K562 (cell line): Measurements from ENCODE around the gene ELF3. TPM values are rescaled to one million over a fixed set of nuclear protein-coding genes. Genes with fewer than 3 reads are reported as not detected.
A peak's percentile ranks its signal among the peaks of the same experiment; 100 is the strongest.

ENCODE experiments used
- ATAC-seq: fragments of 200-7000 bp; cut with Tn5 transposase; 3 replicates; pipeline ENCODE4 v1.9.1; 2020; ENCODE audit warnings: moderate library complexity
- BruUV-seq: library from RNA; stranded (reverse); fragments of 400-500 nt; replicated peaks from 2 replicates; lab custom pipeline; 2021; lab: Mats Ljungman, UMichigan
- CTCF ChIA-PET: fragments of 300-600 bp; formaldehyde crosslinking; extraction: SDS; loops from one replicate; lab custom pipeline; 2021; ENCODE audit warnings: low intra/inter-chr PET ratio; lab: Yijun Ruan, JAX
- POLR2A ChIA-PET: fragments of 300-600, 350-650 bp; sonication (Branson Sonifier 250); formaldehyde crosslinking; extraction: SDS; loops from one replicate; lab custom pipeline; 2021; ENCODE audit warnings: antibody characterized with exemption, inconsistent platforms; lab: Yijun Ruan, JAX
- DNase-seq, 4 experiments: peaks; one replicate each; pipeline versions ENCODE4 v3.0.0 to v3.0.0-alpha.2; 2011 to 2018; ENCODE audit warnings: low spot score in 3 of 4, mixed read lengths in 3 of 4; ENCODE audit errors: extremely low read depth in 1 of 4
- FAIRE-seq: peaks from 2 replicates; lab custom pipeline; 2011; peaks lifted over from hg19 to GRCh38; lab: Jason Lieb, UNC
- H2AFZ ChIP-seq: 2 replicates; pipeline ENCODE4 v1.6.0; 2011; ENCODE audit warnings: low read depth, low read length, control low read depth, inconsistent platforms
- H3K27ac ChIP-seq: fragments of 200-600 bp; 3 replicates; pipeline ENCODE4 v1.8.0; 2011; ENCODE audit warnings: low read depth, mild to moderate bottlenecking, control low read depth, inconsistent platforms, low read length, moderate library complexity, mixed read lengths; ENCODE audit errors: extremely low read depth
- H3K27me3 ChIP-seq, 2 experiments: fragments of 300-600 bp in 1 of 2; 2 replicates in 1 of 2; 3 replicates in 1 of 2; pipeline versions ENCODE4 v1.6.0 to v1.8.0; 2011; ENCODE audit warnings: inconsistent platforms in 2 of 2, low read length in 2 of 2, mild to moderate bottlenecking in 1 of 2, mixed read lengths in 1 of 2, moderate library complexity in 1 of 2; ENCODE audit not compliant: control insufficient read depth in 2 of 2, insufficient read depth in 2 of 2
- H3K36me3 ChIP-seq: fragments of 300-600 bp; 3 replicates; pipeline ENCODE4 v1.8.0; 2011; ENCODE audit warnings: mild to moderate bottlenecking, low read length, inconsistent platforms; ENCODE audit not compliant: control insufficient read depth, insufficient read depth
- H3K4me1 ChIP-seq, 2 experiments: fragments of 200-600 bp in 1 of 2; replicated peaks in 1 of 2; 2 replicates in 1 of 2; 3 replicates in 1 of 2; pipeline versions ENCODE4 v1.5.1 to v1.8.0; 2011; ENCODE audit warnings: inconsistent platforms in 2 of 2, low read length in 2 of 2, mild to moderate bottlenecking in 1 of 2, mixed read lengths in 1 of 2, moderate library complexity in 1 of 2; ENCODE audit not compliant: control insufficient read depth in 2 of 2, insufficient read depth in 2 of 2
- H3K4me2 ChIP-seq: 2 replicates; pipeline ENCODE4 v1.6.1; 2011; ENCODE audit warnings: low read length, control low read depth, inconsistent platforms, mixed read lengths; ENCODE audit not compliant: insufficient read depth
- H3K4me3 ChIP-seq: fragments of 200-600 bp; sonication (generic), shearing (Covaris generic); 2 replicates; pipeline ENCODE4 v1.5.1; 2016; ENCODE audit warnings: control low read depth, inconsistent platforms
- H3K79me2 ChIP-seq: fragments of 200-600 bp; 3 replicates; pipeline ENCODE4 v1.8.0; 2011; ENCODE audit warnings: low read length, inconsistent platforms; ENCODE audit not compliant: control insufficient read depth, insufficient read depth
- H3K9ac ChIP-seq, 2 experiments: 2 replicates each; pipeline versions ENCODE4 v1.6.0 to v1.6.1; 2011; ENCODE audit warnings: low read depth in 2 of 2, low read length in 2 of 2, control low read depth in 1 of 2, inconsistent platforms in 1 of 2, mild to moderate bottlenecking in 1 of 2, mixed read lengths in 1 of 2; ENCODE audit not compliant: insufficient read depth in 1 of 2
- H3K9me1 ChIP-seq: one replicate; pipeline ENCODE4 v1.6.0; 2011; ENCODE audit warnings: inconsistent platforms, mild to moderate bottlenecking, low read length, moderate library complexity; ENCODE audit not compliant: control insufficient read depth, insufficient read depth
- H3K9me3 ChIP-seq: replicated peaks from 2 replicates; pipeline ENCODE4 v1.5.1; 2011; ENCODE audit warnings: low read depth, low read length, inconsistent platforms; ENCODE audit not compliant: control insufficient read depth, insufficient read depth
- H4K20me1 ChIP-seq: replicated peaks from 2 replicates; pipeline ENCODE4 v1.6.1; 2011; ENCODE audit warnings: low read length, inconsistent platforms, mixed read lengths; ENCODE audit not compliant: control insufficient read depth, insufficient read depth
- BACH1 ChIP-seq: fragments of 200-800 bp; sonication (Bioruptor generic); IDR thresholded peaks from 2 replicates; pipeline ENCODE4 v1.6.1; 2016; ENCODE audit warnings: missing genetic modification characterization, missing compliant biosample characterization
- C11orf30 ChIP-seq: fragments of 450-650 bp; IDR thresholded peaks from 2 replicates; pipeline ENCODE4 v1.6.1; 2016; ENCODE audit warnings: low read depth, mild to moderate bottlenecking
- ELF1 ChIP-seq: fragments of 200-800 bp; sonication (Bioruptor generic); IDR thresholded peaks from 2 replicates; pipeline ENCODE4 v1.6.1; 2016; ENCODE audit warnings: missing genetic modification characterization, missing compliant biosample characterization
- FOSL1 ChIP-seq: fragments of 200-800 bp; sonication (Bioruptor generic); conservative IDR thresholded peaks from 2 replicates; pipeline ENCODE4 v1.6.1; 2016; ENCODE audit warnings: missing genetic modification characterization, missing compliant biosample characterization
- FOXK2 ChIP-seq, 2 experiments: fragments of 450-650 bp; IDR thresholded peaks in 1 of 2; conservative IDR thresholded peaks in 1 of 2; 2 replicates each; pipeline ENCODE4 v1.6.1; 2016; ENCODE audit warnings: low read depth in 2 of 2, mild to moderate bottlenecking in 1 of 2
- HLTF ChIP-seq: fragments of 450-650 bp; IDR thresholded peaks from 2 replicates; pipeline ENCODE4 v1.6.1; 2016
- L3MBTL2 ChIP-seq: fragments of 450-650 bp; IDR thresholded peaks from 2 replicates; pipeline ENCODE4 v1.6.1; 2016; ENCODE audit warnings: mild to moderate bottlenecking, moderate library complexity
- MAFG ChIP-seq: fragments of 450-650 bp; conservative IDR thresholded peaks from 2 replicates; pipeline ENCODE4 v1.6.1; 2016; ENCODE audit warnings: missing genetic modification characterization, missing compliant biosample characterization
- NCOR1 ChIP-seq: fragments of 450-650 bp; IDR thresholded peaks from 2 replicates; pipeline ENCODE4 v1.6.1; 2016; ENCODE audit warnings: mild to moderate bottlenecking, moderate library complexity
- NFE2L1 ChIP-seq: fragments of 450-650 bp; IDR thresholded peaks from 2 replicates; pipeline ENCODE4 v1.6.1; 2016; ENCODE audit warnings: missing genetic modification characterization, low read depth, mild to moderate bottlenecking, missing compliant biosample characterization, moderate library complexity, borderline replicate concordance
- NFIC ChIP-seq: fragments of 450-650 bp; IDR thresholded peaks from 2 replicates; pipeline ENCODE4 v1.6.1; 2017; ENCODE audit warnings: mild to moderate bottlenecking, inconsistent platforms
- NKRF ChIP-seq: fragments of 450-650 bp; IDR thresholded peaks from 2 replicates; pipeline ENCODE4 v1.6.1; 2016; ENCODE audit warnings: borderline replicate concordance
- NR2C1 ChIP-seq, 2 experiments: fragments of 450-650 bp; IDR thresholded peaks; 2 replicates each; pipeline ENCODE4 v1.6.1; 2017; ENCODE audit warnings: mild to moderate bottlenecking in 2 of 2, antibody characterized with exemption in 1 of 2, inconsistent platforms in 1 of 2, missing compliant biosample characterization in 1 of 2, missing genetic modification characterization in 1 of 2
- NRF1 ChIP-seq, 2 experiments: fragments of 450-650 bp; IDR thresholded peaks in 1 of 2; conservative IDR thresholded peaks in 1 of 2; 2 replicates each; pipeline ENCODE4 v1.6.1; 2014; ENCODE audit warnings: mild to moderate bottlenecking in 2 of 2
- OTX1 ChIP-seq: fragments of 450-650 bp; formaldehyde crosslinking; IDR thresholded peaks from 2 replicates; pipeline ENCODE4 v1.4.0; 2022; ENCODE audit warnings: mild to moderate bottlenecking
- PRMT5 ChIP-seq: sonication (generic); formaldehyde crosslinking; IDR thresholded peaks from 2 replicates; pipeline ENCODE4 v1.5.0; 2020; ENCODE audit warnings: missing genetic modification reagents
- PTTG1 ChIP-seq: fragments of 450-650 bp; IDR thresholded peaks from 2 replicates; pipeline ENCODE4 v1.6.1; 2016; ENCODE audit warnings: low read depth, mild to moderate bottlenecking, missing genetic modification characterization, missing compliant biosample characterization
- SMARCE1 ChIP-seq: fragments of 450-650 bp; IDR thresholded peaks from 2 replicates; pipeline ENCODE4 v1.7.1; 2016; ENCODE audit warnings: mild to moderate bottlenecking
- SP1 ChIP-seq: sonication (generic); formaldehyde crosslinking; IDR thresholded peaks from 2 replicates; pipeline ENCODE4 v1.8.1; 2022; ENCODE audit warnings: mild to moderate bottlenecking, missing genetic modification reagents
- ZNF316 ChIP-seq: fragments of 450-650 bp; IDR thresholded peaks from 2 replicates; pipeline ENCODE4 v1.6.1; 2016
- WGBS: fragments of 100-300 bp; shearing (Covaris generic); methylation state at CpG from one replicate; pipeline ENCODE4 v1.1.6; 2016; ENCODE audit warnings: low coverage, mixed read lengths; ENCODE audit not compliant: insufficient coverage; ENCODE audit errors: missing lambda C conversion rate; 5-methylcytosine and 5-hydroxymethylcytosine counted together
- in situ Hi-C: fragments of 300-500 bp; cut with MboI; formaldehyde crosslinking; loops from 4 replicates; pipeline ENCODE4 v1.15.0; 2018; ENCODE audit warnings: inconsistent platforms, mixed read lengths
- intact Hi-C: fragments of 100-400 bp; cut with micrococcal nuclease; formaldehyde crosslinking; loops from 2 replicates; pipeline ENCODE4 v1.14.2; 2022
- polyA plus RNA-seq, 8 experiments: library from polyadenylated mRNA; depleted of rRNA in 4 of 8; stranded (reverse) in 5 of 8; unstranded in 3 of 8; fragments of >200 nt; fragmentation: Nextera tagmentation in 2 of 8; fragmentation: Illumina TruSeq in 1 of 8; extraction: Ambion mirVana in 2 of 8; extraction: Trizol in 1 of 8; gene quantifications; 2 replicates each; pipeline versions ENCODE4 v1.2.1 to v1.2.3, GENCODE V29; 2011 to 2014; ENCODE audit warnings: inconsistent platforms in 1 of 8, missing spikeins in 1 of 8
- total RNA-seq, 7 experiments: library from RNA; depleted of rRNA in 6 of 7; stranded (reverse); fragments of >200 nt in 6 of 7; fragmentation: Illumina TruSeq in 2 of 7; extraction: Trizol in 2 of 7; gene quantifications; 2 replicates each; pipeline versions ENCODE4 v1.2.1 to v1.2.3, GENCODE V29; 2011 to 2021; ENCODE audit warnings: low replicate concordance in 1 of 7

The ELF3 gene
- total and polyA plus RNA-seq, 9 of the 15 experiments (the other 6 are each of a cell fraction or from before 2014, with no cell fraction given), result 0.03 to 1.2 (median 0.07) TPM; not detected in 4

GRCh38 chr1:202029171-202029665 lies 18.8 kb downstream of the ELF3 start (continued):
- TF ChIP-seq NFE2L1 (tag) (peak; percentile 67; the same call in 1 of the 2 replicates), ZNF316 (peak; percentile 99), FOXK2 (conservative IDR thresholded peaks at IDR 0.05 in 1 of 2, IDR thresholded peaks at IDR 0.05 in 1 of 2; ENCODE audit: low read depth in 2 of 2) (0 out of 4 replicates have a peak, but pooled peaks of 1 of the 2 experiments have one; percentile 11), SMARCE1 (peak; percentile 44; the same call in 1 of the 2 replicates), FOSL1 (tag) (peak; percentile 77), C11orf30 (peak; percentile 89), SP1 (no peak), NFIC (0 out of 2 replicates have a peak, but pooled peaks have one; percentile 2), MAFG (tag) (peak; percentile 94), PTTG1 (tag) (no peak)

GRCh38 chr1:202029727-202030126 lies 19.3 kb downstream of the ELF3 start:
- Histone ChIP-seq H4K20me1 (0 out of 2 replicates have a peak, but pooled peaks cover 4% of the 10 kb centered on the region), H3K4me2 (no peak overlapping the region), H3K9ac (no peak overlapping the region), H3K27me3 (peaks cover 0 to 6% of the 10 kb centered on the region in 2 experiments; a peak in 2 of 5 replicates), H2AFZ (no peak overlapping the region), H3K4me3 (no peak overlapping the region), H3K27ac (no peak overlapping the region), H3K9me3 (no peaks in the 10 kb centered on the region), H3K79me2 (no peaks in the 10 kb centered on the region), H3K4me1 (peaks cover 13 to 16% of the 10 kb centered on the region in 2 experiments), H3K36me3 (no peaks in the 10 kb centered on the region), H3K9me1 (no peaks in the 10 kb centered on the region)
- BruUV-seq, result no TSS peak
- intact Hi-C loops, result no loop called here
- ATAC-seq (peak; percentile 80), DNase-seq (peak in 2 of 4 experiments; percentile 41 to 45), FAIRE-seq (peak; percentile 11)
- 3% methylated on average over 2 of the region's 2 CpGs for WGBS
- POLR2A ChIA-PET, result interaction anchor here (0.5 to 2.0 kb wide), 3 partner anchors 10 to 136 kb away, joined by 3 to 8 read pairs (median 3); no protein-coding TSS in a partner anchor
- in situ Hi-C loops, result no loop called here
- CTCF ChIA-PET, result no interaction called here
- peak; percentile 22; the same call in 1 of the 2 replicates for TF ChIP-seq NCOR1
- TF ChIP-seq NRF1 (conservative IDR thresholded peaks at IDR 0.05 in 1 of 2, IDR thresholded peaks at IDR 0.05 in 1 of 2), result 0 out of 4 replicates have a peak, but pooled peaks of 1 of the 2 experiments have one; percentile 3
- TF ChIP-seq L3MBTL2, result peak; percentile 30; the same call in 1 of the 2 replicates
- TF ChIP-seq NR2C1 (IDR thresholded peaks at IDR 0.05), result peak; percentile 59; the same call in 1 of the 2 replicates
- TF ChIP-seq NR2C1 (tag; IDR thresholded peaks at IDR 0.05), result peak; percentile 55
- 0 out of 2 replicates have a peak, but pooled peaks have one; percentile 5 for TF ChIP-seq BACH1 (tag)
- TF ChIP-seq PRMT5 (CRISPR knock-in tag), result no peak
- no peak for TF ChIP-seq ELF1 (tag)
- no peak for TF ChIP-seq HLTF
- no peak for TF ChIP-seq NKRF
- no peak for TF ChIP-seq OTX1
